Glutamatergic neuron (in vitro differentiated cells): ENCODE measurements around the gene C16orf96. TPM values are rescaled to one million over a fixed set of nuclear protein-coding genes. Genes with fewer than 3 reads are reported as not detected.

ENCODE experiments used
- DNase-seq: peaks from one replicate; pipeline ENCODE4 v3.0.0; 2022
- H3K27ac Mint-ChIP-seq: one replicate; pipeline ENCODE4 v1.8.0; 2020; ENCODE audit warnings: mild to moderate bottlenecking, mixed read lengths, inconsistent platforms; ENCODE audit not compliant: unreplicated experiment
- H3K27me3 Mint-ChIP-seq: one replicate; pipeline ENCODE4 v1.8.0; 2020; ENCODE audit warnings: mild to moderate bottlenecking, moderate library complexity, mixed read lengths, inconsistent platforms; ENCODE audit not compliant: unreplicated experiment
- H3K36me3 Mint-ChIP-seq: one replicate; pipeline ENCODE4 v1.8.0; 2020; ENCODE audit warnings: mild to moderate bottlenecking, mixed read lengths, inconsistent platforms; ENCODE audit not compliant: unreplicated experiment
- H3K4me1 Mint-ChIP-seq: one replicate; pipeline ENCODE4 v1.8.0; 2020; ENCODE audit warnings: mild to moderate bottlenecking, low read depth, mixed read lengths, inconsistent platforms; ENCODE audit not compliant: unreplicated experiment
- H3K4me3 Mint-ChIP-seq: one replicate; pipeline ENCODE4 v1.8.0; 2020; ENCODE audit warnings: mild to moderate bottlenecking, mixed read lengths, inconsistent platforms; ENCODE audit not compliant: unreplicated experiment
- H3K9me3 Mint-ChIP-seq: one replicate; pipeline ENCODE4 v1.8.0; 2020; ENCODE audit warnings: mild to moderate bottlenecking, moderate library complexity, mixed read lengths, inconsistent platforms; ENCODE audit not compliant: unreplicated experiment
- CTCF ChIP-seq: fragments of 200-600 bp; sonication (generic); IDR thresholded peaks from one replicate; pipeline ENCODE4 v1.5.0; 2021; ENCODE audit not compliant: partially characterized antibody, unreplicated experiment
- total RNA-seq: library from RNA; stranded (reverse); fragmentation: NEBNext Ultra II Directional; extraction: Animal tissue kit (Norgen Biotek cat#: 25700); gene quantifications from one replicate; pipeline ENCODE4 v1.2.1, GENCODE V29; 2021; ENCODE audit not compliant: unreplicated experiment

The C16orf96 gene
- total RNA-seq, 1 donor from 2014 or later: 0.83 TPM

- H3K27me3 Mint-ChIP-seq: peaks cover 3% of the 10 kb centered on the region
- H3K4me3 Mint-ChIP-seq: no peak overlapping the region
- no peak for DNase-seq
These were observed 46.2 kb downstream of the C16orf96 start for GRCh38 chr16:4602331-4602730.

GRCh38 chr16:4603624-4604170, 47.6 kb downstream of the C16orf96 start:
- H3K27me3 Mint-ChIP-seq: peaks cover 3% of the 10 kb centered on the region
- no peak overlapping the region for H3K27ac Mint-ChIP-seq
- peaks cover 2% of the 10 kb centered on the region for H3K4me1 Mint-ChIP-seq
- peaks cover 5% of the 10 kb centered on the region for H3K9me3 Mint-ChIP-seq
- no peak overlapping the region for H3K4me3 Mint-ChIP-seq
- no peaks in the 10 kb centered on the region for H3K36me3 Mint-ChIP-seq
- no peak for TF ChIP-seq CTCF
- no peak for DNase-seq

More at GRCh38 chr16:4602331-4602730, 46.2 kb downstream of the C16orf96 start:
- H3K4me1 Mint-ChIP-seq: peaks cover 2% of the 10 kb centered on the region
- no peak for TF ChIP-seq CTCF
- H3K36me3 Mint-ChIP-seq: no peaks in the 10 kb centered on the region
- peaks cover 6% of the 10 kb centered on the region for H3K9me3 Mint-ChIP-seq
- no peak overlapping the region for H3K27ac Mint-ChIP-seq

GRCh38 chr16:4604401-4604800, 48.3 kb downstream of the C16orf96 start:
- peaks cover 2% of the 10 kb centered on the region for H3K4me1 Mint-ChIP-seq
- TF ChIP-seq CTCF: no peak
- H3K4me3 Mint-ChIP-seq: no peak overlapping the region
- H3K36me3 Mint-ChIP-seq: no peaks in the 10 kb centered on the region
- H3K27me3 Mint-ChIP-seq: peaks cover 3% of the 10 kb centered on the region
- peaks cover 3% of the 10 kb centered on the region for H3K9me3 Mint-ChIP-seq
- no peak overlapping the region for H3K27ac Mint-ChIP-seq
- no peak for DNase-seq

GRCh38 chr16:4606354-4606753, 50.2 kb downstream of the C16orf96 start:
- DNase-seq: no peak
- H3K36me3 Mint-ChIP-seq: no peaks in the 10 kb centered on the region
- TF ChIP-seq CTCF: no peak
- H3K4me1 Mint-ChIP-seq: peaks cover 2% of the 10 kb centered on the region
- peaks cover 2% of the 10 kb centered on the region for H3K9me3 Mint-ChIP-seq
- H3K27me3 Mint-ChIP-seq: peaks cover 4% of the 10 kb centered on the region
- H3K27ac Mint-ChIP-seq: no peak overlapping the region
- no peak overlapping the region for H3K4me3 Mint-ChIP-seq

DNA sequence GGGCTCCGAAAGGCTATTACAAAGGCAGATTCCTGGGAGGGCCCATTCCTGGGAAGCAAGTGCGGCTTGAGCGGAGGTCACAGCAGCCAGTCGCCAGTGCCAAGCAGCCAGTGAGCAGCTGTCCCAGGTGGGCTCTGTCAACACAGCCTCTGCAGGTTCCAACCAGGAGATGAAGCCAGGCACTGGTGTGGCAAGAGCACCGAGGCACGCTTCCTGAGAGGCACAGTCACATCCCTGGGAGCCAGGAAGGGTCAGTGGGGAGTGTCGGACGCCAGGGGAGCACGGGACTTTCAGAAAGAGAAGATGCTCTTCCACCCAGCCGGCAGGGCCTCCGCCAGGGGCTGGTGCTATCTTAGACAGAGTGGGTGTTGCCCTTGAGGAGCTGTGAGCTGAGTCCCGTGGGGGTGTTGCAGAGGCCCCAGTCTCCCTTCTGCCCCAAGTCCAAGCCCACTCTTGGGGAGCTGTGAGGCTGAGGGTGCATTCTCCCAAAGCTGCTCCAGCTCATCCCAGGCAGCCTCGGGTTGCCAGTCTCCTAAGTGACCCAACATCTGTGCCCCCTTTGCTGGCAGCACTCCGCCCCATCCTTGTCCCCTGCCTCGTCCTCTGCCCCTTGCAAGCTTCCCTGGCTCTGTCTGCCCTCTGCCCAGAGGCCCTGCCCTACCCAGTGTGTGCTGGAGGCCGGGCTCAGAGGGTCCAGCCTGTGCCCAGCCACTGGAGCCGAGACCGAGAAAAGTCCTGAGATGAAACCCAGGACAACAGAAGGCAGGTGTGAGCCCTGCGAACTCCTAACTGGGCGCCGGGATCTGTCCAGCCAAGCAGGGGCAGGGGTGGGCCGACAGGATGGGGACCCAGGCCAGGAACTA, 51.9 kb downstream of the C16orf96 start:
- Mint-ChIP-seq H3K36me3 (no peaks in the 10 kb centered on the region), H3K9me3 (no peaks in the 10 kb centered on the region), H3K4me3 (no peak overlapping the region), H3K27ac (no peak overlapping the region), H3K4me1 (peaks cover 3% of the 10 kb centered on the region), H3K27me3 (peaks cover 5% of the 10 kb centered on the region)
- DNase-seq: no peak
- TF ChIP-seq CTCF: no peak
